ENCODE results near the gene NFASC. TPM values are rescaled to one million over a fixed set of nuclear protein-coding genes. Genes with fewer than 3 reads are reported as not detected.

The NFASC gene
- total RNA-seq, 4 donors from 2014 or later = 12.7 to 41.7 (median 19.2) TPM

DNA sequence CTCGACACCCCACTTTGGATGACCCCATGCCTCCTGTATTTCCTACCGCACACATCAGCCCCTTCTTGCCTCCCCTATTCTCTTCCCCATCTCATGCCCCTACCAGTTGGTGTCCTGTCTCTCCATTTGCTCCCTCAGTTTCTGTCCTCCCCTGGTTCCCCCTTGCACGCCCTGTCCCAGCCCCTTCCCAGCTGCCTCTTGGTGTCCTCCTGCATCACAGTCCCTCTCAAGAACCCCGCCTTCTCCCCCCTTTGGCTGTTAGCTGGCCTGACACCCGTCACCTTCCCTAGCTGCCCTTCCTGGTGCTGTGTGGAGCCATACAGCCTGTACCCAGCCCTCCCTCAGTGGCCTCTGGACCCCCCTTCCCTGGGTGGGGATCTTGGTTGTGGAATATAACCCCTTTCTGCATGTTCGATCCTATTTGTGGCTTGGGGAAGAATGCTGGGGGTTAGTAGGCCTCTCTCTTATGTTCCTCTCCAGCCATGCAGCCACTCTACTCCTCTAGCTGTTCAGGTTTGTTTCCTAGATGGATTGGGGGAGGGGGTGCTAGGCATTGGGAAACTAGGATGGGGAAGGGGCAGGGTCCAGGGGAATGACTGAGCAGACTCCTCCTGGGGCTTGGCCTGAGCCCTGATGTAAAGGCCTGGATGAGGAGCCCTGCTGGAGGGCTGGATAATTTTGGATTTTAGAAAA, 41.4 kb upstream of the NFASC start:
- Histone ChIP-seq H3K9me3 (no peaks in the 10 kb centered on the region), H3K27ac (no peak overlapping the region), H3K27me3 (peaks cover 65% of the 10 kb centered on the region), H3K4me1 (peaks cover 9% of the 10 kb centered on the region), H3K4me3 (peak overlapping the region; percentile 44), H3K36me3 (no peaks in the 10 kb centered on the region)
- TF ChIP-seq CTCF (IDR thresholded peaks at IDR 0.05) (no peak), POLR2AphosphoS5 (IDR thresholded peaks at IDR 0.05) (no peak), EP300 (IDR thresholded peaks at IDR 0.05) (no peak), POLR2A (IDR thresholded peaks at IDR 0.05) (no peak)
- 36% methylated on average over 6 of the region's 6 CpGs for WGBS
- no peak for DNase-seq (ENCODE audit: low spot score in 2 of 2)

GRCh38 chr1:204830747-204831146, 39.9 kb upstream of the NFASC start:
- Histone ChIP-seq H3K36me3 (no peaks in the 10 kb centered on the region), H3K4me1 (peaks cover 9% of the 10 kb centered on the region), H3K4me3 (no peak overlapping the region), H3K27me3 (peaks cover 66% of the 10 kb centered on the region), H3K9me3 (no peaks in the 10 kb centered on the region), H3K27ac (no peak overlapping the region)
- DNase-seq (ENCODE audit: low spot score in 2 of 2) = no peak
- whole genome bisulfite sequencing = 32% methylated on average over 8 of the region's 8 CpGs
- no peak for TF ChIP-seq CTCF (IDR thresholded peaks at IDR 0.05)
- TF ChIP-seq POLR2A (IDR thresholded peaks at IDR 0.05) = no peak
- TF ChIP-seq EP300 (IDR thresholded peaks at IDR 0.05) = no peak
- TF ChIP-seq POLR2AphosphoS5 (IDR thresholded peaks at IDR 0.05) = no peak

- Histone ChIP-seq H3K27me3 (peaks cover 66% of the 10 kb centered on the region), H3K9me3 (no peaks in the 10 kb centered on the region), H3K4me3 (no peak overlapping the region), H3K36me3 (no peaks in the 10 kb centered on the region), H3K27ac (no peak overlapping the region), H3K4me1 (peaks cover 9% of the 10 kb centered on the region)
- DNase-seq (ENCODE audit: low spot score in 2 of 2) = no peak
- WGBS = 56% methylated on average over 3 of the region's 3 CpGs
- no peak for TF ChIP-seq POLR2A (IDR thresholded peaks at IDR 0.05)
Observed at GRCh38 chr1:204831186-204831585, 39.5 kb upstream of the NFASC start.

- Histone ChIP-seq H3K4me3 (no peak overlapping the region), H3K27ac (no peak overlapping the region), H3K4me1 (no peaks in the 10 kb centered on the region), H3K27me3 (peaks cover 39% of the 10 kb centered on the region), H3K36me3 (no peaks in the 10 kb centered on the region), H3K9me3 (no peaks in the 10 kb centered on the region)
- 30% methylated on average over 5 of the region's 5 CpGs for WGBS
- no peak for DNase-seq (ENCODE audit: low spot score in 2 of 2)
- TF ChIP-seq POLR2AphosphoS5 (IDR thresholded peaks at IDR 0.05) (no peak), CTCF (IDR thresholded peaks at IDR 0.05) (no peak), EP300 (IDR thresholded peaks at IDR 0.05) (no peak), POLR2A (IDR thresholded peaks at IDR 0.05) (no peak)
Observed at GRCh38 chr1:204834336-204834735, 36.3 kb upstream of the NFASC start.

DNA sequence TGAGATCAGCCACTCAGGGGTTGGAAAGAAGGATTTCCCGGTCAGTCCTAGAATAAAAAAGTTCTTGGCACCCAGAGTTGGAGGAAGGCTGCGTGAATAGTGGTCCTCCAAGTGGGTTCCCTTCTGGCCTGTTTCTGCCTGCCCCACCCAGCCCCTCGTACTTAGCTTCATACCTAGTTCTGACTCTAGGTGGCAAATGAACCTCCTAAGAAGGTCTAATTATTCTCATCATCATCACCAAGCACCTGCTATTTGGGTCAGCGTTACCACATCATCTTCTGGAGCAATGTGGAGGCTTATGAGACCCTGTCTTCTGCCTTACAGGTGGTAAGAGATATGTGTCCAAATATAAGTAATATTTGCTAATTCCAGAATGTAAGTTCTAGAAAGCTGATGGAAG, 35.9 kb upstream of the NFASC start:
- 26% methylated on average over 4 of the region's 4 CpGs for WGBS
- no peak for TF ChIP-seq EP300 (IDR thresholded peaks at IDR 0.05)
- no peak for TF ChIP-seq POLR2AphosphoS5 (IDR thresholded peaks at IDR 0.05)
- no peak for TF ChIP-seq POLR2A (IDR thresholded peaks at IDR 0.05)
- TF ChIP-seq CTCF (IDR thresholded peaks at IDR 0.05) = no peak

GRCh38 chr1:204835737-204836136, 34.9 kb upstream of the NFASC start:
- no peak for DNase-seq (ENCODE audit: low spot score in 2 of 2)
- Histone ChIP-seq H3K4me3 (no peak overlapping the region), H3K9me3 (no peaks in the 10 kb centered on the region), H3K27ac (no peak overlapping the region), H3K27me3 (peaks cover 25% of the 10 kb centered on the region), H3K4me1 (no peaks in the 10 kb centered on the region), H3K36me3 (no peaks in the 10 kb centered on the region)
- TF ChIP-seq POLR2A (IDR thresholded peaks at IDR 0.05) (no peak), POLR2AphosphoS5 (IDR thresholded peaks at IDR 0.05) (no peak), EP300 (IDR thresholded peaks at IDR 0.05) (no peak), CTCF (IDR thresholded peaks at IDR 0.05) (no peak)
- 85% methylated on average over 3 of the region's 3 CpGs for WGBS

More for the DNA sequence above, 35.9 kb upstream of the NFASC start:
- Histone ChIP-seq H3K4me3 (no peak overlapping the region), H3K27me3 (peaks cover 35% of the 10 kb centered on the region), H3K36me3 (no peaks in the 10 kb centered on the region), H3K4me1 (no peaks in the 10 kb centered on the region), H3K27ac (no peak overlapping the region), H3K9me3 (no peaks in the 10 kb centered on the region)
- no peak for DNase-seq (ENCODE audit: low spot score in 2 of 2)

Measured in suprapubic skin (tissue), 4 donors.